Smooth muscle cell (in vitro differentiated cells): ENCODE results near the gene THEMIS. TPM values are rescaled to one million over a fixed set of nuclear protein-coding genes. Genes with fewer than 3 reads are reported as not detected.

ENCODE experiments used
- DNase-seq: peaks from one replicate; lab custom pipeline; 2025; ENCODE audit not compliant: unreplicated experiment; lab: John Stamatoyannopoulos, UW
- H2AFZ ChIP-seq: fragments of 200-600 bp; sonication (generic); 2 replicates; pipeline ENCODE4 v1.6.0; 2016; ENCODE audit warnings: antibody characterized with exemption, low read depth, mild to moderate bottlenecking
- H3F3A ChIP-seq: fragments of 200-600 bp; sonication (generic); 2 replicates; pipeline ENCODE4 v1.6.0; 2017; ENCODE audit warnings: antibody characterized with exemption, low read depth
- H3K27ac ChIP-seq: fragments of 200-600 bp; sonication (generic); 2 replicates; pipeline ENCODE4 v1.5.1; 2016; ENCODE audit warnings: low read depth, mild to moderate bottlenecking
- H3K27me3 ChIP-seq: fragments of 200-600 bp; sonication (generic); 2 replicates; pipeline ENCODE4 v1.6.1; 2016; ENCODE audit warnings: low read depth, mild to moderate bottlenecking
- H3K36me3 ChIP-seq: fragments of 200-600 bp; sonication (generic); 2 replicates; pipeline ENCODE4 v1.5.1; 2016; ENCODE audit warnings: low read depth
- H3K4me1 ChIP-seq: fragments of 200-600 bp; sonication (generic); 2 replicates; pipeline ENCODE4 v1.5.1; 2016; ENCODE audit warnings: low read depth
- H3K4me2 ChIP-seq: fragments of 200-600 bp; sonication (generic); 2 replicates; pipeline ENCODE4 v1.6.0; 2016; ENCODE audit warnings: mild to moderate bottlenecking
- H3K4me3 ChIP-seq: fragments of 200-600 bp; sonication (generic); 2 replicates; pipeline ENCODE4 v1.5.1; 2016; ENCODE audit warnings: mild to moderate bottlenecking
- H3K79me2 ChIP-seq: fragments of 200-600 bp; sonication (generic); 2 replicates; pipeline ENCODE4 v1.6.0; 2016; ENCODE audit warnings: low read depth, mild to moderate bottlenecking
- H3K9ac ChIP-seq: fragments of 200-600 bp; sonication (generic); 2 replicates; pipeline ENCODE4 v1.6.0; 2016; ENCODE audit warnings: low read depth
- H3K9me3 ChIP-seq: fragments of 200-600 bp; sonication (generic); replicated peaks from 2 replicates; pipeline ENCODE4 v1.5.1; 2016; ENCODE audit warnings: low read depth
- H4K20me1 ChIP-seq: fragments of 200-600 bp; sonication (generic); 2 replicates; pipeline ENCODE4 v1.6.0; 2016; ENCODE audit warnings: low read depth
- CTCF ChIP-seq: fragments of 200-600 bp; sonication (generic); IDR thresholded peaks from 2 replicates; pipeline ENCODE4 v1.5.1; 2017; ENCODE audit warnings: borderline replicate concordance, mild to moderate bottlenecking, antibody characterized with exemption; ENCODE audit not compliant: insufficient read depth, poor library complexity, severe bottlenecking
- WGBS: methylation state at CpG from one replicate; pipeline ENCODE4 v1.1.7; 2016; ENCODE audit warnings: low lambda C conversion rate; 5-methylcytosine and 5-hydroxymethylcytosine counted together
- polyA plus RNA-seq: library from polyadenylated mRNA; unstranded; fragments of >200 nt; fragmentation: Nextera tagmentation; extraction: Ambion mirVana; gene quantifications from 2 replicates; pipeline ENCODE4 v1.2.1, GENCODE V29; 2016
- small RNA-seq: library from RNA; depleted of rRNA; stranded (forward); fragments of <200 nt; gene quantifications from one replicate; pipeline ENCODE3, GENCODE V24; 2014
- total RNA-seq: library from RNA; depleted of rRNA; stranded (reverse); fragments of >200 nt; gene quantifications from 2 replicates; pipeline ENCODE4 v1.2.3, GENCODE V29; 2014

The THEMIS gene
- total and polyA plus RNA-seq, 2 experiments from 2014 or later = not detected

DNA sequence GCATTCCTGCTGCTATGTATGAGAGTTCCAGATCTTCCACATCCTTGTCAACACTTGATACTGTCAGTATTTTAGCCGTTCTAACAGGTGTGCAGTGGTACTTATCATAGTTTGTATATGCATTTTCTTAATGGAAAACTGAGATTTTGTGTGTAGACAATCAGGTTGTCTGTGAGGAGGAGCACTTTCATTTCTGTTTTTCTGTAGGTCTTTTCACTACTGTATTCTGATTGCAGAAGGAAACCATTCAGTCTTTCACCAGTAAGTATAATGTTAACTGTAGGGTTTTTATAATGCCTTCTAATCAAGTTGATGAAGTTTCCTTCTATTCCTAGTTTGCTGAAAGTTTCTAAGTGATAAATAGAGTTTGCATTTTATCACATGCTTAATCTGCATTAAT, 216.4 kb downstream of the THEMIS start:
- Histone ChIP-seq H3K36me3 (no peaks in the 10 kb centered on the region), H3K27ac (no peak overlapping the region), H3K4me1 (no peaks in the 10 kb centered on the region), H2AFZ (no peak overlapping the region), H3K9ac (no peak overlapping the region), H3K9me3 (no peaks in the 10 kb centered on the region), H4K20me1 (no peaks in the 10 kb centered on the region), H3K4me2 (no peak overlapping the region), H3K27me3 (peaks cover 12% of the 10 kb centered on the region), H3K4me3 (no peak overlapping the region), H3F3A (no peaks in the 10 kb centered on the region), H3K79me2 (no peaks in the 10 kb centered on the region)
- DNase-seq = no peak
- TF ChIP-seq CTCF = no peak
- WGBS = 94% methylated on average over 1 of the region's 1 CpG

Small RNAs within 50 kb of the gene (small RNA-seq; reads per million reads assigned to genes)
- gene MRPS17P5 = not detected
